Hepatocyte (in vitro differentiated cells): ENCODE data around the gene MOK. TPM values are rescaled to one million over a fixed set of nuclear protein-coding genes. Genes with fewer than 3 reads are reported as not detected.

Experiments used
- DNase-seq: peaks from one replicate; pipeline ENCODE4 v3.0.0-alpha.2; 2016; ENCODE audit warnings: low spot score
- H2AFZ ChIP-seq: fragments of 200-600 bp; sonication (generic); 2 replicates; pipeline ENCODE4 v1.6.0; 2016; ENCODE audit warnings: antibody characterized with exemption, mild to moderate bottlenecking
- H3K27ac ChIP-seq: fragments of 200-600 bp; sonication (generic); 2 replicates; pipeline ENCODE4 v1.5.1; 2016; ENCODE audit warnings: mild to moderate bottlenecking
- H3K27me3 ChIP-seq: fragments of 200-600 bp; sonication (generic); 2 replicates; pipeline ENCODE4 v1.6.1; 2016
- H3K36me3 ChIP-seq: fragments of 200-600 bp; sonication (generic); replicated peaks from 2 replicates; pipeline ENCODE4 v1.5.1; 2016; ENCODE audit warnings: low read depth; ENCODE audit not compliant: insufficient read depth
- H3K4me1 ChIP-seq: fragments of 200-600 bp; sonication (generic); 2 replicates; pipeline ENCODE4 v1.5.1; 2016; ENCODE audit warnings: mild to moderate bottlenecking, moderate library complexity; ENCODE audit not compliant: insufficient read depth
- H3K4me2 ChIP-seq: fragments of 200-600 bp; sonication (generic); 2 replicates; pipeline ENCODE4 v1.6.0; 2016
- H3K4me3 ChIP-seq: fragments of 200-600 bp; sonication (generic); 2 replicates; pipeline ENCODE4 v1.5.1; 2016; ENCODE audit warnings: mild to moderate bottlenecking
- H3K79me2 ChIP-seq: fragments of 200-600 bp; sonication (generic); 2 replicates; pipeline ENCODE4 v1.6.0; 2017; ENCODE audit warnings: mild to moderate bottlenecking
- H3K9me2 ChIP-seq: fragments of 200-600 bp; sonication (generic); replicated peaks from 2 replicates; pipeline ENCODE4 v1.6.0; 2017; ENCODE audit warnings: mild to moderate bottlenecking; ENCODE audit not compliant: insufficient read depth
- H3K9me3 ChIP-seq: fragments of 200-600 bp; sonication (generic); 2 replicates; pipeline ENCODE4 v1.5.1; 2016; ENCODE audit warnings: low read depth, mild to moderate bottlenecking
- H4K20me1 ChIP-seq: fragments of 200-600 bp; sonication (generic); 2 replicates; pipeline ENCODE4 v1.6.0; 2016; ENCODE audit warnings: mild to moderate bottlenecking; ENCODE audit not compliant: insufficient read depth, poor library complexity, severe bottlenecking
- CTCF ChIP-seq: fragments of 200-600 bp; sonication (generic); IDR thresholded peaks from 2 replicates; pipeline ENCODE4 v1.5.1; 2016; ENCODE audit warnings: antibody characterized with exemption, mild to moderate bottlenecking; ENCODE audit not compliant: poor library complexity
- EZH2 ChIP-seq: fragments of 200-600 bp; sonication (generic); IDR thresholded peaks from 2 replicates; pipeline ENCODE4 v1.6.1; 2016; ENCODE audit warnings: antibody characterized with exemption, mild to moderate bottlenecking, borderline replicate concordance
- EZH2phosphoT487 ChIP-seq: fragments of 200-600 bp; sonication (generic); IDR thresholded peaks from one replicate; pipeline ENCODE4 v1.6.1; 2018; ENCODE audit warnings: antibody characterized with exemption, mild to moderate bottlenecking, low read depth, moderate library complexity; ENCODE audit not compliant: unreplicated experiment, severe bottlenecking
- WGBS: methylation state at CpG from one replicate; pipeline ENCODE4 v1.1.6; 2016; ENCODE audit warnings: low lambda C conversion rate; ENCODE audit errors: missing lambda C conversion rate; 5-methylcytosine and 5-hydroxymethylcytosine counted together
- polyA plus RNA-seq: library from polyadenylated mRNA; unstranded; fragments of >200 nt; fragmentation: Nextera tagmentation; extraction: Ambion mirVana; gene quantifications from 2 replicates; pipeline ENCODE4 v1.2.1, GENCODE V29; 2016
- total RNA-seq: library from RNA; depleted of rRNA; stranded (reverse); fragments of >200 nt; gene quantifications from 2 replicates; pipeline ENCODE4 v1.2.3, GENCODE V29; 2014

MOK gene
- total and polyA plus RNA-seq, 2 experiments from 2014 or later = 9.3 to 13.5 TPM

- Histone ChIP-seq H3K27ac (no peak overlapping the region), H4K20me1 (peaks cover 6% of the 10 kb centered on the region), H2AFZ (no peak overlapping the region), H3K4me1 (no peaks in the 10 kb centered on the region), H3K36me3 (no peaks in the 10 kb centered on the region), H3K4me3 (no peak overlapping the region), H3K4me2 (no peak overlapping the region), H3K27me3 (no peaks in the 10 kb centered on the region), H3K79me2 (peaks cover 9% of the 10 kb centered on the region), H3K9me2 (no peaks in the 10 kb centered on the region), H3K9me3 (no peaks in the 10 kb centered on the region)
- 90% methylated on average over 9 of the region's 13 CpGs for WGBS
- DNase-seq = no peak
- TF ChIP-seq CTCF = no peak
- TF ChIP-seq EZH2 = no peak
- no peak for TF ChIP-seq EZH2phosphoT487
Observed at GRCh38 chr14:102222009-102222575, 82.9 kb downstream of the MOK start.

GRCh38 chr14:102221026-102221425, 83.9 kb downstream of the MOK start:
- H3K4me1 ChIP-seq = peaks cover 1% of the 10 kb centered on the region
- no peaks in the 10 kb centered on the region for H3K27me3 ChIP-seq
- peaks cover 7% of the 10 kb centered on the region for H4K20me1 ChIP-seq
- 70% methylated on average over 7 of the region's 7 CpGs for WGBS
- H3K27ac ChIP-seq = no peak overlapping the region
- TF ChIP-seq CTCF = no peak
- TF ChIP-seq EZH2phosphoT487 = no peak
- no peak for TF ChIP-seq EZH2
- no peaks in the 10 kb centered on the region for H3K36me3 ChIP-seq
- no peak overlapping the region for H3K4me2 ChIP-seq
- H2AFZ ChIP-seq = no peak overlapping the region
- H3K9me2 ChIP-seq = no peaks in the 10 kb centered on the region
- peaks cover 18% of the 10 kb centered on the region for H3K79me2 ChIP-seq
- H3K4me3 ChIP-seq = no peak overlapping the region
- no peaks in the 10 kb centered on the region for H3K9me3 ChIP-seq
- DNase-seq = no peak

GRCh38 chr14:102220031-102220430, 84.9 kb downstream of the MOK start:
- WGBS = 97% methylated on average over 12 of the region's 12 CpGs
- Histone ChIP-seq H3K9me2 (no peaks in the 10 kb centered on the region), H3K79me2 (peaks cover 21% of the 10 kb centered on the region), H2AFZ (no peak overlapping the region), H3K4me3 (no peak overlapping the region), H3K36me3 (no peaks in the 10 kb centered on the region), H3K4me2 (no peak overlapping the region), H3K9me3 (no peaks in the 10 kb centered on the region), H4K20me1 (peaks cover 12% of the 10 kb centered on the region), H3K4me1 (peaks cover 10% of the 10 kb centered on the region), H3K27me3 (no peaks in the 10 kb centered on the region), H3K27ac (no peak overlapping the region)
- DNase-seq = no peak
- TF ChIP-seq EZH2phosphoT487 (no peak), CTCF (no peak), EZH2 (no peak)

- no peaks in the 10 kb centered on the region for H3K9me2 ChIP-seq
- H3K4me3 ChIP-seq = no peak overlapping the region
- H3K36me3 ChIP-seq = no peaks in the 10 kb centered on the region
- H4K20me1 ChIP-seq = peaks cover 19% of the 10 kb centered on the region
- no peak overlapping the region for H3K27ac ChIP-seq
- H3K27me3 ChIP-seq = no peaks in the 10 kb centered on the region
- 98% methylated on average over 15 of the region's 16 CpGs for WGBS
- H3K4me2 ChIP-seq = no peak overlapping the region
- TF ChIP-seq EZH2phosphoT487 (no peak), CTCF (no peak), EZH2 (no peak)
- no peak overlapping the region for H2AFZ ChIP-seq
- H3K9me3 ChIP-seq = no peaks in the 10 kb centered on the region
- H3K79me2 ChIP-seq = peaks cover 24% of the 10 kb centered on the region
- no peak for DNase-seq
- peaks cover 10% of the 10 kb centered on the region for H3K4me1 ChIP-seq
Observed at GRCh38 chr14:102219316-102219715, 85.6 kb downstream of the MOK start.
